ENCODE measurements around the gene SCML1.

DNA sequence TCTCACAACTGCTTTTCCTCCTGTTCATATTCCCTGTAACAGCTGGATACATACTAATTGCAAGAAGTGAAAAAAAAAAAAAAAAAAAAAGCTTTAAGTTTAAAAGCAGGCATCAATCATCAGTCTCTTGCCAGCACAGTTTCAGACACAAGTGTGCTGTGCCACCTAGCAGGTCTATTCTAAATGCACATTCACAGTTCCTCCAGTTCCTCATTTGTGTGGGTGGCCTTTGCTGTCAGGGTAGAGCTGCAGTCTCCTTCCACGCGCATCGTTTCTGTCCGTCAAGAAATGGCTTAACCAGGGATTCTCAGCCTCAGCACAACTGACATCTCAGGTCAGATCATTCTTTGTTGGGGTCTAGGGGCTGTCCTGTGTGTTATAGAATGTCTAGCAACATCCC lies 61.6 kb downstream of the SCML1 start:
- TF ChIP-seq POLR2AphosphoS5 (IDR thresholded peaks at IDR 0.05; ENCODE audit: control insufficient read depth, insufficient read depth, low read depth, low read length), result no peak
- no peak for TF ChIP-seq EHMT2 (IDR thresholded peaks at IDR 0.05)
- TF ChIP-seq, protein P1, sequence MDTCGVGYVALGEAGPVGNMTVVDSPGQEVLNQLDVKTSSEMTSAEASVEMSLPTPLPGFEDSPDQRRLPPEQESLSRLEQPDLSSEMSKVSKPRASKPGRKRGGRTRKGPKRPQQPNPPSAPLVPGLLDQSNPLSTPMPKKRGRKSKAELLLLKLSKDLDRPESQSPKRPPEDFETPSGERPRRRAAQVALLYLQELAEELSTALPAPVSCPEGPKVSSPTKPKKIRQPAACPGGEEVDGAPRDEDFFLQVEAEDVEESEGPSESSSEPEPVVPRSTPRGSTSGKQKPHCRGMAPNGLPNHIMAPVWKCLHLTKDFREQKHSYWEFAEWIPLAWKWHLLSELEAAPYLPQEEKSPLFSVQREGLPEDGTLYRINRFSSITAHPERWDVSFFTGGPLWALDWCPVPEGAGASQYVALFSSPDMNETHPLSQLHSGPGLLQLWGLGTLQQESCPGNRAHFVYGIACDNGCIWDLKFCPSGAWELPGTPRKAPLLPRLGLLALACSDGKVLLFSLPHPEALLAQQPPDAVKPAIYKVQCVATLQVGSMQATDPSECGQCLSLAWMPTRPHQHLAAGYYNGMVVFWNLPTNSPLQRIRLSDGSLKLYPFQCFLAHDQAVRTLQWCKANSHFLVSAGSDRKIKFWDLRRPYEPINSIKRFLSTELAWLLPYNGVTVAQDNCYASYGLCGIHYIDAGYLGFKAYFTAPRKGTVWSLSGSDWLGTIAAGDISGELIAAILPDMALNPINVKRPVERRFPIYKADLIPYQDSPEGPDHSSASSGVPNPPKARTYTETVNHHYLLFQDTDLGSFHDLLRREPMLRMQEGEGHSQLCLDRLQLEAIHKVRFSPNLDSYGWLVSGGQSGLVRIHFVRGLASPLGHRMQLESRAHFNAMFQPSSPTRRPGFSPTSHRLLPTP (IDR thresholded peaks at IDR 0.05; ENCODE audit: borderline replicate concordance, extremely low read depth, insufficient read length), result no peak
- TF ChIP-seq SLC30A9 (CRISPR knock-in tag; IDR thresholded peaks at IDR 0.05), result no peak
- no peak for TF ChIP-seq JUND (IDR thresholded peaks at IDR 0.05; ENCODE audit: borderline replicate concordance, low read depth, low read length)
- no peak for TF ChIP-seq JUND (tag; IDR thresholded peaks at IDR 0.05; ENCODE audit: borderline replicate concordance, low read depth, low read length)
- TF ChIP-seq EZH2 (IDR thresholded peaks at IDR 0.05; ENCODE audit: borderline replicate concordance, low read depth, low read length), result no peak

All from K562 (cell line).